MM.1S (cell line): ENCODE data around the gene KIAA0513.

Source experiments
- DNase-seq: peaks from one replicate; pipeline ENCODE4 v3.0.0-alpha.2; 2015
- H2AFZ ChIP-seq: fragments of 300-600 bp; sonication (generic); 2 replicates; pipeline ENCODE4 v1.6.0; 2016; ENCODE audit warnings: antibody characterized with exemption, low read length
- H3F3A ChIP-seq: fragments of 300-600 bp; sonication (generic); 2 replicates; pipeline ENCODE4 v1.6.1; 2016; ENCODE audit warnings: mild to moderate bottlenecking, antibody characterized with exemption, low read length, moderate library complexity, mixed read lengths; ENCODE audit not compliant: insufficient read depth
- H3K27ac ChIP-seq: fragments of 300-600 bp; sonication (generic); 2 replicates; pipeline ENCODE4 v1.5.1; 2016; ENCODE audit warnings: mild to moderate bottlenecking, low read length
- H3K27me3 ChIP-seq: fragments of 300-600 bp; sonication (generic); replicated peaks from 2 replicates; pipeline ENCODE4 v1.6.0; 2016; ENCODE audit warnings: low read length; ENCODE audit not compliant: insufficient read depth
- H3K36me3 ChIP-seq: fragments of 300-600 bp; sonication (generic); replicated peaks from 2 replicates; pipeline ENCODE4 v1.6.1; 2016; ENCODE audit warnings: mild to moderate bottlenecking, low read length, mixed read lengths; ENCODE audit not compliant: insufficient read depth
- H3K4me1 ChIP-seq: fragments of 300-600 bp; sonication (generic); 2 replicates; pipeline ENCODE4 v1.6.1; 2016; ENCODE audit warnings: low read length, mixed read lengths
- H3K4me2 ChIP-seq: fragments of 300-600 bp; sonication (generic); 2 replicates; pipeline ENCODE4 v1.6.0; 2016; ENCODE audit warnings: low read depth, low read length
- H3K4me3 ChIP-seq: fragments of 300-600 bp; sonication (generic); 2 replicates; pipeline ENCODE4 v1.5.1; 2016; ENCODE audit warnings: low read length, mixed read lengths
- H3K79me2 ChIP-seq: fragments of 300-600 bp; sonication (generic); 2 replicates; pipeline ENCODE4 v1.6.1; 2016; ENCODE audit warnings: mixed run types, low read length, mixed read lengths
- H3K9ac ChIP-seq: fragments of 300-600 bp; sonication (generic); 2 replicates; pipeline ENCODE4 v1.6.1; 2016; ENCODE audit warnings: low read length, mixed read lengths
- H3K9me2 ChIP-seq: fragments of 300-600 bp; sonication (generic); replicated peaks from 2 replicates; pipeline ENCODE4 v1.6.1; 2016; ENCODE audit warnings: mild to moderate bottlenecking, low read length, mixed read lengths; ENCODE audit not compliant: insufficient read depth
- H3K9me3 ChIP-seq: fragments of 300-600 bp; sonication (generic); replicated peaks from 2 replicates; pipeline ENCODE4 v1.6.1; 2016; ENCODE audit warnings: mild to moderate bottlenecking, low read length, mixed read lengths; ENCODE audit not compliant: insufficient read depth
- H4K20me1 ChIP-seq: fragments of 300-600 bp; sonication (generic); 2 replicates; pipeline ENCODE4 v1.6.1; 2016; ENCODE audit warnings: mild to moderate bottlenecking, low read length, moderate library complexity, mixed read lengths; ENCODE audit not compliant: insufficient read depth
- EZH2 ChIP-seq: fragments of 300-600 bp; sonication (generic); optimal IDR thresholded peaks from 2 replicates; pipeline ENCODE3; 2017; ENCODE audit warnings: low read depth, mild to moderate bottlenecking, antibody characterized with exemption, low read length, mixed read lengths
- EZH2phosphoT487 ChIP-seq: fragments of 300-600 bp; sonication (generic); IDR thresholded peaks from 2 replicates; pipeline ENCODE4 v1.6.1; 2018; ENCODE audit warnings: antibody characterized with exemption, low read length
- TF ChIP-seq, protein P1 (sequence below): fragments of 300-600 bp; sonication (generic); IDR thresholded peaks from 2 replicates; pipeline ENCODE4 v1.5.1; 2016; ENCODE audit warnings: antibody characterized with exemption, low read length, mixed read lengths

The KIAA0513 gene

GRCh38 chr16:85069171-85069570, 41.6 kb downstream of the KIAA0513 start:
- Histone ChIP-seq H3K4me1 (no peaks in the 10 kb centered on the region), H3K9ac (no peak overlapping the region), H2AFZ (no peak overlapping the region), H3K27me3 (no peaks in the 10 kb centered on the region), H3K4me3 (no peak overlapping the region), H4K20me1 (no peaks in the 10 kb centered on the region), H3K9me2 (no peaks in the 10 kb centered on the region), H3K79me2 (no peaks in the 10 kb centered on the region), H3K4me2 (no peak overlapping the region), H3F3A (no peaks in the 10 kb centered on the region), H3K27ac (no peak overlapping the region), H3K9me3 (no peaks in the 10 kb centered on the region), H3K36me3 (no peaks in the 10 kb centered on the region)
- TF ChIP-seq EZH2 = no peak
- DNase-seq = no peak

GRCh38 chr16:85072076-85072860, 44.7 kb downstream of the KIAA0513 start:
- Histone ChIP-seq H3K9ac (no peak overlapping the region), H3K9me2 (no peaks in the 10 kb centered on the region), H3K4me3 (no peak overlapping the region), H3K36me3 (no peaks in the 10 kb centered on the region), H3F3A (no peaks in the 10 kb centered on the region), H2AFZ (no peak overlapping the region), H3K27me3 (no peaks in the 10 kb centered on the region), H3K4me1 (no peaks in the 10 kb centered on the region), H3K27ac (no peak overlapping the region), H3K79me2 (no peaks in the 10 kb centered on the region), H3K4me2 (no peak overlapping the region), H4K20me1 (no peaks in the 10 kb centered on the region), H3K9me3 (no peaks in the 10 kb centered on the region)
- TF ChIP-seq EZH2 = no peak
- TF ChIP-seq, protein P1, sequence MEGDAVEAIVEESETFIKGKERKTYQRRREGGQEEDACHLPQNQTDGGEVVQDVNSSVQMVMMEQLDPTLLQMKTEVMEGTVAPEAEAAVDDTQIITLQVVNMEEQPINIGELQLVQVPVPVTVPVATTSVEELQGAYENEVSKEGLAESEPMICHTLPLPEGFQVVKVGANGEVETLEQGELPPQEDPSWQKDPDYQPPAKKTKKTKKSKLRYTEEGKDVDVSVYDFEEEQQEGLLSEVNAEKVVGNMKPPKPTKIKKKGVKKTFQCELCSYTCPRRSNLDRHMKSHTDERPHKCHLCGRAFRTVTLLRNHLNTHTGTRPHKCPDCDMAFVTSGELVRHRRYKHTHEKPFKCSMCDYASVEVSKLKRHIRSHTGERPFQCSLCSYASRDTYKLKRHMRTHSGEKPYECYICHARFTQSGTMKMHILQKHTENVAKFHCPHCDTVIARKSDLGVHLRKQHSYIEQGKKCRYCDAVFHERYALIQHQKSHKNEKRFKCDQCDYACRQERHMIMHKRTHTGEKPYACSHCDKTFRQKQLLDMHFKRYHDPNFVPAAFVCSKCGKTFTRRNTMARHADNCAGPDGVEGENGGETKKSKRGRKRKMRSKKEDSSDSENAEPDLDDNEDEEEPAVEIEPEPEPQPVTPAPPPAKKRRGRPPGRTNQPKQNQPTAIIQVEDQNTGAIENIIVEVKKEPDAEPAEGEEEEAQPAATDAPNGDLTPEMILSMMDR = no peak
- no peak for TF ChIP-seq EZH2phosphoT487
- no peak for DNase-seq

GRCh38 chr16:85072947-85073346, 45.4 kb downstream of the KIAA0513 start:
- DNase-seq = no peak
- Histone ChIP-seq H3K4me3 (no peak overlapping the region), H3K4me1 (no peaks in the 10 kb centered on the region), H2AFZ (no peak overlapping the region), H3K9ac (no peak overlapping the region), H3K27ac (no peak overlapping the region), H3K27me3 (no peaks in the 10 kb centered on the region), H3F3A (no peaks in the 10 kb centered on the region), H3K9me3 (no peaks in the 10 kb centered on the region), H3K79me2 (no peaks in the 10 kb centered on the region), H4K20me1 (no peaks in the 10 kb centered on the region), H3K9me2 (no peaks in the 10 kb centered on the region), H3K4me2 (no peak overlapping the region), H3K36me3 (no peaks in the 10 kb centered on the region)
- TF ChIP-seq, protein P1 = no peak
- no peak for TF ChIP-seq EZH2phosphoT487
- no peak for TF ChIP-seq EZH2
